Tibial nerve (tissue), 4 donors: ENCODE measurements around the gene UPF1. TPM values are rescaled to one million over a fixed set of nuclear protein-coding genes. Genes with fewer than 3 reads are reported as not detected.

Experiments
- DNase-seq, 2 donors: peaks; one replicate each; pipeline ENCODE4 v3.0.0-alpha.2; 2019; ENCODE audit warnings: low spot score in 2 of 2
- H3K27ac ChIP-seq, 4 donors: fragments of 200-600 bp; sonication (generic) in 3 of 4; one replicate each; pipeline ENCODE4 v1.5.1; 2017 to 2019; ENCODE audit warnings: mild to moderate bottlenecking in 1 of 4
- H3K27me3 ChIP-seq, 2 donors: fragments of 200-600 bp; sonication (generic) in 1 of 2; one replicate each; pipeline versions ENCODE4 v1.5.1 to v1.6.0; 2017 to 2019
- H3K36me3 ChIP-seq, 3 donors: fragments of 200-600 bp; sonication (generic); one replicate each; pipeline ENCODE4 v1.5.1; 2018 to 2019
- H3K4me1 ChIP-seq, 4 donors: fragments of 200-600 bp; sonication (generic) in 3 of 4; one replicate each; pipeline ENCODE4 v1.5.1; 2017 to 2019
- H3K4me3 ChIP-seq, 4 donors: fragments of 200-600 bp; sonication (generic) in 3 of 4; one replicate each; pipeline ENCODE4 v1.5.1; 2017 to 2019; ENCODE audit warnings: mild to moderate bottlenecking in 1 of 4, moderate library complexity in 1 of 4
- H3K9me3 ChIP-seq, 4 donors: fragments of 200-600 bp; sonication (generic) in 3 of 4; one replicate each; pipeline ENCODE4 v1.5.1; 2017 to 2019
- CTCF ChIP-seq, 5 experiments: fragments of 200-600 bp in 3 of 5; fragments of 450-650 bp in 2 of 5; sonication (generic) in 3 of 5; IDR thresholded peaks; one replicate each; pipeline ENCODE4 v1.5.1; 2016 to 2019; ENCODE audit warnings: antibody characterized with exemption in 5 of 5, mild to moderate bottlenecking in 3 of 5, moderate library complexity in 2 of 5
- EP300 ChIP-seq, 2 donors: sonication (generic); formaldehyde crosslinking; IDR thresholded peaks; one replicate each; pipeline ENCODE4 v1.6.1; 2017; ENCODE audit warnings: antibody characterized with exemption in 2 of 2, mild to moderate bottlenecking in 1 of 2
- POLR2A ChIP-seq, 2 donors: fragments of 450-650 bp; IDR thresholded peaks; one replicate each; pipeline ENCODE4 v1.6.1; 2017; ENCODE audit warnings: antibody characterized with exemption in 2 of 2, mild to moderate bottlenecking in 2 of 2, moderate library complexity in 2 of 2
- WGBS, 2 donors: methylation state at CpG; one replicate each; pipeline ENCODE4 v1.1.5; 2018; 5-methylcytosine and 5-hydroxymethylcytosine counted together
- total RNA-seq, 4 donors: library from RNA; depleted of rRNA; stranded (reverse); fragments of >200 nt; gene quantifications; one replicate each; pipeline ENCODE4 v1.1.0, GENCODE V29; 2016

Gene UPF1
- total RNA-seq, 4 donors from 2014 or later: 75.6 to 117 (median 87.9) TPM

- Histone ChIP-seq H3K27ac (no peak within 1 kb of the TSS), H3K9me3 (no peaks in the 10 kb centered on the region), H3K36me3 (no peaks in the 10 kb centered on the region), H3K4me3 (peak within 1 kb of the TSS in 3 of 4 donors; percentile 9 to 39 (median 28)), H3K4me1 (peaks cover 0 to 52% (median 31%) of the 10 kb centered on the region in 4 donors), H3K27me3 (peaks cover 3 to 96% of the 10 kb centered on the region in 2 donors)
- WGBS, 2 donors: 4 to 6% methylated on average over 30 to 35 of the region's 61 CpGs
- DNase-seq: no peak
- TF ChIP-seq POLR2A (IDR thresholded peaks at IDR 0.05) (no peak), CTCF (IDR thresholded peaks at IDR 0.05) (no peak), EP300 (IDR thresholded peaks at IDR 0.05) (no peak)
These were observed 41.0 kb upstream of the UPF1 start, which contains the start of gene COMP for GRCh38 chr19:18790566-18791314. Gene COMP (minus strand): TSS chr19:18791305. CDS start chr19:18791269, 36 bp downstream.

GRCh38 chr19:18791315-18791678, 40.5 kb upstream of the UPF1 start:
- 27 to 47% methylated on average over 9 to 21 of the region's 21 CpGs for WGBS, 2 donors
- DNase-seq: no peak
- no peaks in the 10 kb centered on the region for H3K36me3 ChIP-seq
- H3K27me3 ChIP-seq: peaks cover 3 to 96% of the 10 kb centered on the region in 2 donors
- no peak overlapping the region for H3K27ac ChIP-seq
- peaks cover 0 to 49% (median 31%) of the 10 kb centered on the region in 4 donors for H3K4me1 ChIP-seq
- no peaks in the 10 kb centered on the region for H3K9me3 ChIP-seq
- TF ChIP-seq CTCF (IDR thresholded peaks at IDR 0.05) (no peak), POLR2A (IDR thresholded peaks at IDR 0.05) (no peak), EP300 (IDR thresholded peaks at IDR 0.05) (no peak)
- H3K4me3 ChIP-seq: peak overlapping the region in 1 of 4 donors; percentile 39

- 79 to 83% methylated on average over 3 of the region's 3 CpGs for WGBS, 2 donors
- H3K27me3 ChIP-seq: peaks cover 0 to 90% of the 10 kb centered on the region in 2 donors
These were observed 39.1 kb upstream of the UPF1 start for GRCh38 chr19:18792661-18793060.

GRCh38 chr19:18793144-18794028, 38.4 kb upstream of the UPF1 start:
- H3K36me3 ChIP-seq: no peaks in the 10 kb centered on the region
- H3K4me3 ChIP-seq: no peak overlapping the region
- H3K27ac ChIP-seq: no peak overlapping the region
- DNase-seq: no peak
- TF ChIP-seq CTCF (IDR thresholded peaks at IDR 0.05): no peak
- TF ChIP-seq POLR2A (IDR thresholded peaks at IDR 0.05): no peak
- TF ChIP-seq EP300 (IDR thresholded peaks at IDR 0.05): no peak
- WGBS, 2 donors: 78 to 79% methylated on average over 8 to 13 of the region's 13 CpGs
- peaks cover 0 to 36% (median 28%) of the 10 kb centered on the region in 4 donors for H3K4me1 ChIP-seq
- no peaks in the 10 kb centered on the region for H3K9me3 ChIP-seq
- H3K27me3 ChIP-seq: peaks cover 0 to 84% of the 10 kb centered on the region in 2 donors

More at GRCh38 chr19:18792661-18793060, 39.1 kb upstream of the UPF1 start:
- Histone ChIP-seq H3K9me3 (no peaks in the 10 kb centered on the region), H3K36me3 (no peaks in the 10 kb centered on the region), H3K4me3 (no peak overlapping the region), H3K4me1 (peaks cover 0 to 44% (median 31%) of the 10 kb centered on the region in 4 donors), H3K27ac (no peak overlapping the region)
- no peak for DNase-seq
- TF ChIP-seq POLR2A (IDR thresholded peaks at IDR 0.05): no peak
- no peak for TF ChIP-seq EP300 (IDR thresholded peaks at IDR 0.05)
- TF ChIP-seq CTCF (IDR thresholded peaks at IDR 0.05): no peak

GRCh38 chr19:18794029-18794313, 37.8 kb upstream of the UPF1 start:
- no peak for TF ChIP-seq CTCF (IDR thresholded peaks at IDR 0.05)
- TF ChIP-seq EP300 (IDR thresholded peaks at IDR 0.05): no peak
- no peak for TF ChIP-seq POLR2A (IDR thresholded peaks at IDR 0.05)
- WGBS, 2 donors: 63 to 75% methylated on average over 5 of the region's 5 CpGs
- H3K9me3 ChIP-seq: no peaks in the 10 kb centered on the region
- H3K4me1 ChIP-seq: peaks cover 0 to 30% (median 25%) of the 10 kb centered on the region in 4 donors
- peaks cover 0 to 84% of the 10 kb centered on the region in 2 donors for H3K27me3 ChIP-seq
- no peak for DNase-seq
- no peak overlapping the region for H3K27ac ChIP-seq
- H3K4me3 ChIP-seq: no peak overlapping the region
- no peaks in the 10 kb centered on the region for H3K36me3 ChIP-seq
